GM12891 (cell line): ENCODE measurements around the gene DLGAP5.

ENCODE experiments used
- POLR2A ChIP-seq: IDR thresholded peaks from 2 replicates; pipeline ENCODE4 v1.6.1; 2011; ENCODE audit warnings: low read depth, low read length, control low read depth
- TAF1 ChIP-seq: IDR thresholded peaks from 2 replicates; pipeline ENCODE4 v1.6.1; 2011; ENCODE audit warnings: low read depth, low read length, control low read depth

DNA sequence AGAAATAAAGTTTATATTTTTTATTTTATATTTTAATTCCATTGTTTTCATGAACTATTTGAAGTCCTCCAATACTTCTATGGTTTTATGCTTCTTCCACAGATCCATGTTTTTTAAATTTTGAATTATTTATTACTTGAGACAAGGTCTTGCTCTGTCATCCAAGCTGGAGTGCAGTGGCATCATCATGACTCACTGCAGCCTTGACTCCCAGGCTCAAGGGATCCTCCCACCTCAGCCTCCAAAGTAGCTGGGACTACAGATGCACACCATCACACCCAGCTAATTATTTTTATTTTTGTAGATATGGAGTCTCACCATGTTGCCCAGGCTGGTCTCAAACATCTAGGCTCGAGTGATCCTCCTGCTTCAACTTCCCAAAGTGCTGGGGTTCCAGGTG lies 28.8 kb upstream of the DLGAP5 start:
- TF ChIP-seq POLR2A (no peak), TAF1 (no peak)
